GM19438 (cell line): ENCODE results near the gene RFESD.

Experiments used
- ATAC-seq: cut with Tn5 transposase; IDR thresholded peaks from one replicate; pipeline ENCODE4 v1.9.1; 2021; ENCODE audit warnings: low read depth; ENCODE audit not compliant: unreplicated experiment

The RFESD gene

DNA sequence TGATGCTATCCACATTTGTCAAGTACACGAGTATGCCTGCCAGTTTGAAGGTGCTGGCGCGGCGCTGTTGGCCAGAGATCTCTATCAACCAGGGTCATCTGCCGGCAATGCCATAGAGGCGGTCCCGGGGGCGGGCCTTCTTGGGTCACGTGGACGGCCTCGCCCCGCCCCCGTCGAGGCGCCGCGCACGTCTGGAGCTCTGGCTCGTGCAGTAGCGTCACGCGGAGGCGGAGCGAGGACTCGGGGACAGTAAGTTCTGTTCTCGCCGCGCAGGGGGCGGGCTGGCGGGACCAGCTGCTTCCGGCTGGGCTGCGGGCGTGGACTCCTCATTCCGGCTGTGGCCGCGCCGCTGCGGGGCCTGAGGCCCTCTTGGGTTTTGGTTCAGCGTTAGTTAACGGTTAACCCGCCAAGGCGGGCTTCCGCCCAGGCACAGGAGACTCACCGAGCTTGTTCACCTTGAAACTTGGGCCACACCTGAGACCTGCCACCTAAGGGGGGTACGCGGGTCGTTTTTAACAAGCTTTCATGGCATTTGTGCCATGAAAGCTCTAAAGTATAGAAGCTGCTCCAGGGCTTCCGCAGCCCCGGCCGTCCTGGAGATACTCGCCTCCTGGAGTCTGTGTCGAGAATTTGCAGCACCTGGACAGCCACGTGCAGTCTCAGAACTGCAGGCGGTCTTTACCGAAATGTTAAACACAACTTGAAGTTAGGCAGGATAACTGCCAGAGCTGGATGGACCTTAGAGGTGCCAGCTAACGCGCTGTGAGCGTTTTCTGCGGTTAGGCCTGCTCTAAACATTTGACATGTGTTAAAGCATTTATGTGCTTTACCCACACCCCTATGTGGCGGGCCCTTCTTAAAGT is at the start of gene RFESD:
Gene RFESD (plus strand): TSS at position 209 of the 863 bp plus-strand sequence. CDS start 5,495 bp downstream, outside the sequence.
- ATAC-seq, result peak; percentile 98

DNA sequence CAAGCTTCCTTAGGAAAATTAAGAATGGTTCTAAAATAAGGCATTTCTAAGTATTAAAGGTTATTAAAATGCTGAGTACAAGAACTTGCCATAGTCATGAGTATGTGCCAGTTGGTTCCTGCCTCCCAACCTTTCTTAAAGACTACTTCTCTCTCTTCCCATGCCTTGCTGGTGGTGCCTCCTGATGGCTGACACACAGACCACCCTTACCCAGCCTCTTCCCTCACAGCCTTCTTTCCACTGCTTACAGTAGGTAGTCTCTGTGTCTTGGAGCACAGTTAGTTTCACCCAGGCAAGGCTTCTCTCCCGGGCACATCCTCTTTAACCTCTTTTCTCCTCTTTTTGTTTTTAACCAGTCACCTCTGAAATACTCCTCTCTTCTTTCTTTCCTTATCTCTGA is 47.3 kb upstream of the RFESD start:
- no peak for ATAC-seq

GRCh38 chr5:95600557-95600956 is 46.0 kb upstream of the RFESD start:
- no peak for ATAC-seq

DNA sequence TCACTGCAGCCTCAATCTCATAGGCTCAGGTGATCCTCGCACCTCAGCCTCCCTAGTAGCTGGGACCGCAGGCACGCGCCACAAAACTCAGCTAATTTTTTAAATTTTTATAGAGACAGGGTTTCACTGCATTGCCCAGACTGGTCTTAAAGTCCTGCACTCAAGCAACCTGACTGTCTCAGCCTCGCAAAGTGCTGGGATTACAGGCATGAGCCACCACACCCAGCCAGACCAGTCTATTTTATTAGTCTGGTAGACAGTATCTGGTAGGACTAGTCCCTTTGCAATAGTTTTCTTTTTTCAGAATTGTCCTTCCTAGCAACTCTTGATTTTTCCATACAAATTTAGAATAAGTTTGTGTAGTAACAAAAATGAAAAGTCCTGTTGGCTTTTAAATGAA is 40.8 kb upstream of the RFESD start:
- ATAC-seq, result no peak

DNA sequence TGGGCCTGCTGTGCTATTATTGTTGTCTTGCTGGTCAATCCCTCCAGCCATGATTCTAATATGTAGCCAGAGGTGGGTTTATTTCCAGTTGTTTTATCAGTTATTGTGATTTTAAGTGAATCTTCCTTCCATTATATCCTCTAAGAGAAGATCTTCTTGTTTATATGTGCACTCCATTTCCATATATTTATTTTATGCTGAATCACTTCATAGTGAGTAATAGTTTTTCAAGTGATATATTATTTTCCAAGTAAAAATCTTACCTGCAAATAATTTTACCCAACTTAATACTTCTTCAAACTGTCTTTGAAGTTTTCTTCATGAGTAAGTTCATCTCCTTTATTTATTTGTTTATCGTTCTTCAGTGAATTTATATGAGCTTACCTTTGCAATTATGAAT is 40.2 kb upstream of the RFESD start:
- ATAC-seq, result no peak

DNA sequence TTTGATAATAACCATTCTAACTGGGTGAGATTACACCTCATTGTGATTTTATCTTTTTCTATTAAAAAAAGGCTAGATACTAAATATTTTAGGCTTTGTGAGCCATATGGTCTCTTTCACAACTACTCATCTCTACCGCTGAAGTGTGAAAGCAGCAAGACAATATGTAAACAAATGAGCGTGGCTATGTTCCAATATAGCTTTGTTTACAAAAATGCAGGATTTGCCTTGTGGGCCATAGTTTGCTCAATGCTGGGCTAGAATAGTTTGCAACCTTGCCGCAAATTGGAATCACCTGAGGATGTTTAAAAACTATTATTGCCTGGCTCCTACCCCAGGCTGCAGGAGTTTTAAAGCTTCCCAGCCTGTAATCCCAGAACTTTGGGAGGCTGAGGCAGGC is 36.9 kb upstream of the RFESD start:
- no peak for ATAC-seq

GRCh38 chr5:95610546-95610945 is 36.0 kb upstream of the RFESD start:
- ATAC-seq, result no peak

- no peak for ATAC-seq
Measured at GRCh38 chr5:95611396-95611795, 35.2 kb upstream of the RFESD start.

DNA sequence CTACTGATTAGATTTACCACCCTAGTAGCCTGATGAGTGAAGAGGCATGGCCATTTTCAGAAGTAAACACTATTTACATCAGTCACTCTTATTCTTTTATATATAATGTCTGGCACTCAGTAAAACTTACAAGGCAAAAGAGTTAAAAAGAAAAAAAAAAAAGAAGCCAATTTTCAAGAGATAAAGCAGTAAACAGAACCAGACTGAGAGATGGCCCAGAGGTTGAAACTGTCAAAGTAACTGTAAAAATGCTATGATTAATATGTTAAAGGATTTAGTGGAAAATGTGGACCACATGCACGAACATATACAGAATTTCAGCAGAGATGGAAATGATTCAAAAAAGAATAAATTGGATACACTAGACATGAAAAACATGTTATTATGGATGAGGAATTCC is 33.1 kb upstream of the RFESD start:
- no peak for ATAC-seq

DNA sequence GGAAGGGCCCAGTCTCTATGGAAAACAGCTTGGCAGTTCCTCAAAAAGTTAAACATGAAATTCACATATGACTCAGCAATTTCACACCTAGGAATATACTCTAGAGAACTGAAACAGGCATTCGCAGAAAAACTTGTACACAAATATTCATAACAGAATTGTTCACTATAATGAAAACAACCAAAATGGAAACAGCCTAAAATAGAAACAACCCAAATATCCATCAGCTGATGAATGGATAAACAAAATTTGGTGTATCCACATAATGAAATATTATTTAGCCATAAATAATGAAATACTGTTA is 31.5 kb upstream of the RFESD start:
- ATAC-seq, result no peak

- no peak for ATAC-seq
Measured at GRCh38 chr5:95617057-95617456, 29.5 kb upstream of the RFESD start.

GRCh38 chr5:95619096-95619495 is 27.5 kb upstream of the RFESD start:
- no peak for ATAC-seq

DNA sequence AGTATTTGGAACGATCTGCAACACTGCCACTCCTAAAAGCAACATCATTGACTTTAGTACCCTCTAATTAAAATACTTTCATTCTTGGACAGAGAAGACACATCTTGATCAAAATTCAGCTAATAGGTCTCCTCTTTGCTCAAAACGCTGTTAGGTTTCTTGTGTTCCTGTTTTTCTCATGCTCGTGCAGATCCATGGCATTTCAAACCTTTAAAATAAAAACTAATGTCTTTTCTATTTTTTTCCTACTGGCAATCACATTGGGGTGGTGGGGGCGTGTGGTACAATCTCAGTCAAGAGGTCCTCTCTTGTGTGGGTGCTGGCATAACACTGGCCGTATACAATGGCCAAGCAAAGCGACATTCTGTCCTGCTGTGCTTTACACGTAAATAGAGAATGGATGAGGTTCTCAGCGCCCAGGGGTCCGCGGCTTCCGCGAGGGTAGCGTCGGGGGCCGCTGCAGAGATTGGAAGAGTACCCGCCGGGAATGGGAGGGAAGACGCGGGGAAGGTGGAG is 27.0 kb upstream of the RFESD start:
- ATAC-seq, result no peak

DNA sequence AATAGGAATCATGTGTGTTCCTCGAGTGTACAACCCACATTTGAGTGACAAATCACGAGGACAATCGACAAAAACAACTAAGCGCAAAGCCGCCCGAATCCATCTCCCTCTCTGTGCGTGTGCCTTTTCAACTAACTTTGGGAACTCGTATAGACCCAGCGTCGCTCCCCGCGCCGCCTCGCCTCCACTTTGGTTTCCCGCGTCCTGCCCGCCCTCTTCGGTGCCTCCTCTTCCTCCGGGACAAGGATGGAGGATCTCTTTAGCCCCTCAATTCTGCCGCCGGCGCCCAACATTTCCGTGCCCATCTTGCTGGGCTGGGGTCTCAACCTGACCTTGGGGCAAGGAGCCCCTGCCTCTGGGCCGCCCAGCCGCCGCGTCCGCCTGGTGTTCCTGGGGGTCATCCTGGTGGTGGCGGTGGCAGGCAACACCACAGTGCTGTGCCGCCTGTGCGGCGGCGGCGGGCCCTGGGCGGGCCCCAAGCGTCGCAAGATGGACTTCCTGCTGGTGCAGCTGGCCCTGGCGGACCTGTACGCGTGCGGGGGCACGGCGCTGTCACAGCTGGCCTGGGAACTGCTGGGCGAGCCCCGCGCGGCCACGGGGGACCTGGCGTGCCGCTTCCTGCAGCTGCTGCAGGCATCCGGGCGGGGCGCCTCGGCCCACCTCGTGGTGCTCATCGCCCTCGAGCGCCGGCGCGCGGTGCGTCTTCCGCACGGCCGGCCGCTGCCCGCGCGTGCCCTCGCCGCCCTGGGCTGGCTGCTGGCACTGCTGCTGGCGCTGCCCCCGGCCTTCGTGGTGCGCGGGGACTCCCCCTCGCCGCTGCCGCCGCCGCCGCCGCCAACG is 26.3 kb upstream of the RFESD start, which contains the start of gene GPR150:
Gene GPR150 (plus strand): TSS at position 58 of the 840 bp plus-strand sequence. CDS start 189 bp downstream, at position 247.
- peak; percentile 70 for ATAC-seq

GRCh38 chr5:95620870-95621838 is 25.4 kb upstream of the RFESD start:
- peak; percentile 55 for ATAC-seq

DNA sequence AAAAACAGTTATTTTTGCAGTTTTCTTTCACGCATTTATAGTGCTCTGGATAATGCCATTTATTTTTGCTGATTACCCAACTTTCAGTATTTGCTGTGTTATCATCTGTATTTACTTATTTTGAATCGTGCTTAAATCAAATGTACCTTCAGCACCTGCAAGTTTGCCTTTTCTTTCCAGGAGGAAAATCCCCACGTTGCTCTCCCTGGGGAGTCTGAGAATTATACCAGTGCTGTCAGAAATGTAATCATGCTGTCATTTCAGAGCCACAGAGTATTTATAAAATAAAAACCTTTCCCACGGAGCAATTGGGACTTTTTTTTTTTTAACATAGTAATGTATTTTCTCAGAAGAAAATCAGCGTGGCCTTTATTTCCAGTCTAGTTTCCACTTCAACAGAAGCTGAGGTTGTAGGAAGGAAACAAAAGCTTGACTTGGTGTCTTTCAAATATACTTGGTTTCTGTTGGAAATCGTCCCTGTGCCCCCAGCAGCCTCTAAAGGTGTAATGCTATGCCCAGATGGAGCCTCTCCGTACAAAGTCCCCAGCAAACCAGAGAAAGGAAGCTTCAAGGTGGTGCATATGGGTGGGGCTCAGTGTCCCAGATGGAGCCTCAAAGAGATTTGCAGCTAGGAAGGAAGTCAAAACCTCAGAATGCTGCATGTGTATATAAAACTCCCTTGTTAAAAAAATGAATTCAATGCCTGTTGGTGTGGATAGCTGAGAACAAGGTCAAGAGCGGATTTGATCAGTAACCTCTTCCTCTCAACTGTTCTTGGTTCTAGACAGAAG is 24.5 kb upstream of the RFESD start:
- ATAC-seq, result no peak

DNA sequence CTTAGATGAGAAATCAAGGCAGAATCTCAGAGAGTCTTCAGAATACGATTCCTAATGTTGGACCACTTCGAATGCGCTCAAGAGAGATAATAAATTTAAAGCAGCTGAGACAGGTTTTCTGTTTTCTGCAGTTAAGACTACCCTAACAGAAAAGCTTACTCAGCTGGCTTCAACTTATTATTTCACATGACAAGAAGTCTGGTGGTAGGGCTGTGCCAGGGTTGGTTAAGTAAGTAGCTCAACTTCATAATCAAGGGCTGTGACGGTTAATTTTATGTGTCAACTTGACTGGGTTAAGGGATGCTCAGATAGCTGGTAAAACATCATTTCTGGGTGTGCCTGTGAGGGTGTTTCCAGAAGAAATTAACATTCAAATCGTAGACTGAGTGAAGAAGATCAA is 22.9 kb upstream of the RFESD start:
- ATAC-seq, result no peak

DNA sequence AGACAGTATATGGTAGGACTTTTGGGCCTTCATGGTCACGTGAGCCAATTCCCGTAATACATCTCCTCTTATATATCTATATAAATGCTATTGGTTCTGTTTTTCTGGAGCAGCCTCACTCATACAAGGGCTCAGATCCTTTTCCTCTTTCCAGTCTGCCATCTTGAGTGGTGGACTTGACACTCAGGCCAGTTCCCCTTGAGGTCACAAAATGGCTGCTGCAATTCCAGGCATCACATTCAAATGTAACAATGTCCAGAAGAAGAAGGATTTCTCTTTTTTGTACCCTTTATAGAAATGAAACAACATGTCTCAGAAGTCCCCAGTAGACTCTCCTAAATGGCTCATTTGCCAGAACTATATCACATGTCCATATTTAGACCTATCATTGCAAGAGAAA is 22.2 kb upstream of the RFESD start:
- ATAC-seq, result no peak

GRCh38 chr5:95626701-95627100 is 19.9 kb upstream of the RFESD start:
- no peak for ATAC-seq
